ENCODE results near the gene HMCN2. TPM values are rescaled to one million over a fixed set of nuclear protein-coding genes. Genes with fewer than 3 reads are reported as not detected.

Gene HMCN2
- total and polyA plus RNA-seq, 2 donors (not counting 3 experiments of a cell fraction or from before 2014, with no cell fraction given) = 0.04 to 0.24 TPM

DNA sequence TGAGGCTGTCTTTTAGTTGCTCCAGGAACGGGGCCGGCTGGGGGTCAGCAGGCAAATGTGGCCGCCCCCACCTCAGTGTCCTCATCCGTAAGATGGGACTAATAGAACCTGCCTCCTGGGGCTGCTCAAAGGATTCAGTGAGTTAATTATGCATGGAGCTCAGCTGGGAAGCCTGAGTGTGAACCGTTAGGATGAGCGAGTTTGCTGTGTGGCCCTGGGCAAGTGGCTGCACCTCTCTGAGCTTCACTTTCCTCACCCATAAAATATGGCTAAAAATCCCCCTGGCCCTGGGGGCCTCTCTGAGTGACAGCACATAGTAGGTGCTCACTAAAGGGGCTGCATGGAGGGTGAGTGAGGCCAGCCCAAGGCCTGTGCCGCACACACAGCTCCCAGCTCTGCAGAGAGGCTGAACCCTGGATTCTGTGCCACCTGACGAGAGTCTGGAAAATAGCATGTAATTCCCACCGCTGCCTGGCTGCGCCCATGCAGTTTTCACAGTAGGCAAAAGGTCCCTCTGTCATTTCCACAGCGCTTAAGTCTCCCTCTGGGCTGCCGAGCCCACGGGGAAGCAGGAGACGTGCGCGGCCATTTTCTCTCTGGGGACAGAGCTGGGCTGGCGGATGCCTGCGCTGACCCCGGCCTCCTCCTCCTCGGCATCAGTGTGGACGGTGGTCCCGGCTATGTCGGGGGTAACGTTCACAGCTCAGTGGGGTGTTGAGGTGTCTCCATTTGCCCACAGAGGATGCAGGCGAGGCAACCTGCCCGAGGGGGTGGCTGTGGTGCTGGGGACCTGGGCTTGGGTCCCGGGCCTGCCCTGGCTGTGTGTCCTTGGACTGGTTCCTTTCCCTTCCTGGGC, 197.4 kb downstream of the HMCN2 start:
- H2AFZ ChIP-seq (ENCODE audit: low read depth, low read length) = no peak overlapping the region
- no peaks in the 10 kb centered on the region for H3K9me3 ChIP-seq (replicated peaks; ENCODE audit: control insufficient read depth, insufficient read depth, low read length)
- no peaks in the 10 kb centered on the region for H3K9me1 ChIP-seq (replicated peaks; ENCODE audit: control insufficient read depth, extremely low read depth, insufficient read depth, low read length)
- H4K20me1 ChIP-seq (replicated peaks; ENCODE audit: control insufficient read depth, extremely low read depth, insufficient read depth, low read length) = no peaks in the 10 kb centered on the region
- intact Hi-C loops (cut with micrococcal nuclease) (no loop called here), dilution Hi-C loops (cut with MboI; ENCODE audit: extremely low pct_ligation_motif_present, low sequenced_read_pairs) (no loop called here)
- FAIRE-seq (no peak), DNase-seq (ENCODE audit: low read depth, low spot score) (no peak)
- H3K4me3 ChIP-seq (replicated peaks in 1 of 3; ENCODE audit: insufficient read depth in 1 of 3, low read depth in 1 of 3, low read length in 3 of 3) = no peak overlapping the region
- H3K4me2 ChIP-seq (ENCODE audit: insufficient read depth, low read length) = no peak overlapping the region
- POLR2A ChIA-PET = no interaction called here
- H3K4me1 ChIP-seq (ENCODE audit: control insufficient read depth, extremely low read depth, insufficient read depth, low read length) = no peaks in the 10 kb centered on the region
- TF ChIP-seq MAX (IDR thresholded peaks at IDR 0.05; ENCODE audit: insufficient read depth, insufficient read length) = no peak
- no peak for TF ChIP-seq POLR2AphosphoS5 (IDR thresholded peaks at IDR 0.05; ENCODE audit: insufficient read depth, low read depth, low read length)
- no peak for TF ChIP-seq MYC (IDR thresholded peaks at IDR 0.05; ENCODE audit: low read depth, low read length)
- TF ChIP-seq FOS (IDR thresholded peaks at IDR 0.05; ENCODE audit: borderline replicate concordance, insufficient read depth, low read length) = no peak
- TF ChIP-seq EZH2 (IDR thresholded peaks at IDR 0.05; ENCODE audit: borderline replicate concordance, low read depth, low read length, severe bottlenecking) = no peak
- no peak for TF ChIP-seq POLR2A (IDR thresholded peaks at IDR 0.05; ENCODE audit: low read depth, low read length)
- TF ChIP-seq GATA2 (IDR thresholded peaks at IDR 0.05; ENCODE audit: insufficient read depth, insufficient read length, low read depth, low read length) = no peak
- no peak for TF ChIP-seq JUN (IDR thresholded peaks at IDR 0.05; ENCODE audit: borderline replicate concordance, insufficient read depth, insufficient read length, low read depth)
- TF ChIP-seq, protein P1, sequence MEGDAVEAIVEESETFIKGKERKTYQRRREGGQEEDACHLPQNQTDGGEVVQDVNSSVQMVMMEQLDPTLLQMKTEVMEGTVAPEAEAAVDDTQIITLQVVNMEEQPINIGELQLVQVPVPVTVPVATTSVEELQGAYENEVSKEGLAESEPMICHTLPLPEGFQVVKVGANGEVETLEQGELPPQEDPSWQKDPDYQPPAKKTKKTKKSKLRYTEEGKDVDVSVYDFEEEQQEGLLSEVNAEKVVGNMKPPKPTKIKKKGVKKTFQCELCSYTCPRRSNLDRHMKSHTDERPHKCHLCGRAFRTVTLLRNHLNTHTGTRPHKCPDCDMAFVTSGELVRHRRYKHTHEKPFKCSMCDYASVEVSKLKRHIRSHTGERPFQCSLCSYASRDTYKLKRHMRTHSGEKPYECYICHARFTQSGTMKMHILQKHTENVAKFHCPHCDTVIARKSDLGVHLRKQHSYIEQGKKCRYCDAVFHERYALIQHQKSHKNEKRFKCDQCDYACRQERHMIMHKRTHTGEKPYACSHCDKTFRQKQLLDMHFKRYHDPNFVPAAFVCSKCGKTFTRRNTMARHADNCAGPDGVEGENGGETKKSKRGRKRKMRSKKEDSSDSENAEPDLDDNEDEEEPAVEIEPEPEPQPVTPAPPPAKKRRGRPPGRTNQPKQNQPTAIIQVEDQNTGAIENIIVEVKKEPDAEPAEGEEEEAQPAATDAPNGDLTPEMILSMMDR (IDR thresholded peaks at IDR 0.05; ENCODE audit: extremely low read depth in 1 of 2, insufficient read depth in 1 of 2, low read depth in 1 of 2, low read length in 2 of 2) = no peak
- no peaks in the 10 kb centered on the region for H3K79me2 ChIP-seq (ENCODE audit: control insufficient read depth, insufficient read depth, low read length)
- H3K9ac ChIP-seq (replicated peaks; ENCODE audit: extremely low read depth, insufficient read depth, low read length) = no peak overlapping the region
- no peaks in the 10 kb centered on the region for H3K27me3 ChIP-seq (ENCODE audit: control insufficient read depth in 2 of 2, insufficient read depth in 2 of 2, low read length in 2 of 2)
- H3K36me3 ChIP-seq (ENCODE audit: control insufficient read depth in 2 of 2, extremely low read depth in 1 of 2, insufficient read depth in 2 of 2, low read length in 2 of 2) = no peaks in the 10 kb centered on the region
- no peak overlapping the region for H3K27ac ChIP-seq (ENCODE audit: insufficient read depth, low read depth, low read length)
- BruUV-seq (replicated peaks) = no TSS peak
- CTCF ChIA-PET = interaction anchor here (1.4 to 10.3 kb wide), 3 partner anchors 9 to 221 kb away, joined by 4 to 163 read pairs (median 101); no protein-coding TSS in a partner anchor
